ENCODE data around the gene DUS1L.

- TF ChIP-seq CTCF (conservative IDR thresholded peaks at IDR 0.05; ENCODE audit: low read length) = no peak
- TF ChIP-seq EZH2phosphoT487 (IDR thresholded peaks at IDR 0.05; ENCODE audit: borderline replicate concordance) = no peak
Measured at GRCh38 chr17:82113941-82114340, 48.3 kb upstream of the DUS1L start.
